HG03175 (cell line): ENCODE measurements around the gene ZPR1.
"Not testable (repeated sequence)": the region's sequence is repeated elsewhere in the genome, so short reads cannot be mapped to it uniquely, and the experiment has no call there.

Experiments used
- ATAC-seq: cut with Tn5 transposase; IDR thresholded peaks from one replicate; pipeline ENCODE4 v1.9.1; 2021; ENCODE audit warnings: mild to moderate bottlenecking, moderate library complexity; ENCODE audit not compliant: unreplicated experiment

The ZPR1 gene, protein sequence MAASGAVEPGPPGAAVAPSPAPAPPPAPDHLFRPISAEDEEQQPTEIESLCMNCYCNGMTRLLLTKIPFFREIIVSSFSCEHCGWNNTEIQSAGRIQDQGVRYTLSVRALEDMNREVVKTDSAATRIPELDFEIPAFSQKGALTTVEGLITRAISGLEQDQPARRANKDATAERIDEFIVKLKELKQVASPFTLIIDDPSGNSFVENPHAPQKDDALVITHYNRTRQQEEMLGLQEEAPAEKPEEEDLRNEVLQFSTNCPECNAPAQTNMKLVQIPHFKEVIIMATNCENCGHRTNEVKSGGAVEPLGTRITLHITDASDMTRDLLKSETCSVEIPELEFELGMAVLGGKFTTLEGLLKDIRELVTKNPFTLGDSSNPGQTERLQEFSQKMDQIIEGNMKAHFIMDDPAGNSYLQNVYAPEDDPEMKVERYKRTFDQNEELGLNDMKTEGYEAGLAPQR

DNA sequence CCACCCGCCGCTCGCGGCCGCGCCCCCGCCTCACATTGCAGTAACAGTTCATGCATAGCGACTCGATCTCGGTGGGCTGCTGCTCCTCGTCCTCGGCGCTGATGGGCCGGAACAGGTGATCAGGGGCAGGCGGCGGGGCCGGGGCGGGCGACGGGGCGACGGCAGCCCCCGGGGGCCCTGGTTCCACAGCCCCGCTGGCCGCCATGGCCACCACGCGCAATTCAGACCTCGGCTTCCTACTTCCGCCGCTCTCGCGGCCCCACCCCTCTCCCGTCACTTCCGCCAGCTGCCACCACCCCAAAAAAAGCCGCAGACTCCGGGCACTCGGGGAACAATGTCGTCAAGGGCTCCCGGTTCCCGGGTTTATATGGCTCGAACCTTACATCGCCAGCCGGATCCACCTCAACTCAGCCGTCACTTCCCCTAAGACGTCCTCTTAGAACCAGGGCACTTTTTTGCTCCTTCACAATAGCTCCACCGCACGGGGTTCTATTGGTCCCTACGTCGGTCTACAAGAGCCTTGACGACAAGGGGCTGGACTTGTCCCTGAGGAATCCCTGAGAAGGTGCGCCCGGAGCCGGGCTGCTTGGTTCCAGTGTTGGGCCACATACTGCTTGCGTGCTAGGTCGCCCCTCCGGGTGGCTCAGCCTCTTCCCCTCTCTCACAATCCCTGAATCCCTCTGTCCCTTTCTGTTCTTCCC is at the start of gene ZPR1:
Gene ZPR1 (minus strand): TSS at position 238 of the 701 bp plus-strand sequence. CDS start 33 bp downstream, at position 205.
- peak; percentile 89 for ATAC-seq

DNA sequence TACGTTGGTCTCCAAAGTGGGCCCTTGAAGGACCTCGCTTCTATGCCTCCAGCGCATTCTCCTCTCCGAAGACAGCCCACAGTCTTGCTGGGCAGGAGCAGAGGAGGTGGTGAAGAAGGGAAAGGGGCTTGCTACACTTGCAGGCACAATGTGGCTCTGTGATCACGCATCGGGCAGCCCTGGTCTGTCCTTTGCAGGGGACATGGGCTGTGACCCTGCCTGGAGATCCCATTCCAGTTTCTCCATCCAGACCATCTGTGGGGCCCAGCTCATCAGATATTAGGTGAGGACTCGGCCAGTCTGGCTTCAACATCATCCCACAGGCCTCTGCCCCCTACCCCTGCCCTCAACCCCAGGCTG is 48.8 kb upstream of the ZPR1 start:
- no peak for ATAC-seq

DNA sequence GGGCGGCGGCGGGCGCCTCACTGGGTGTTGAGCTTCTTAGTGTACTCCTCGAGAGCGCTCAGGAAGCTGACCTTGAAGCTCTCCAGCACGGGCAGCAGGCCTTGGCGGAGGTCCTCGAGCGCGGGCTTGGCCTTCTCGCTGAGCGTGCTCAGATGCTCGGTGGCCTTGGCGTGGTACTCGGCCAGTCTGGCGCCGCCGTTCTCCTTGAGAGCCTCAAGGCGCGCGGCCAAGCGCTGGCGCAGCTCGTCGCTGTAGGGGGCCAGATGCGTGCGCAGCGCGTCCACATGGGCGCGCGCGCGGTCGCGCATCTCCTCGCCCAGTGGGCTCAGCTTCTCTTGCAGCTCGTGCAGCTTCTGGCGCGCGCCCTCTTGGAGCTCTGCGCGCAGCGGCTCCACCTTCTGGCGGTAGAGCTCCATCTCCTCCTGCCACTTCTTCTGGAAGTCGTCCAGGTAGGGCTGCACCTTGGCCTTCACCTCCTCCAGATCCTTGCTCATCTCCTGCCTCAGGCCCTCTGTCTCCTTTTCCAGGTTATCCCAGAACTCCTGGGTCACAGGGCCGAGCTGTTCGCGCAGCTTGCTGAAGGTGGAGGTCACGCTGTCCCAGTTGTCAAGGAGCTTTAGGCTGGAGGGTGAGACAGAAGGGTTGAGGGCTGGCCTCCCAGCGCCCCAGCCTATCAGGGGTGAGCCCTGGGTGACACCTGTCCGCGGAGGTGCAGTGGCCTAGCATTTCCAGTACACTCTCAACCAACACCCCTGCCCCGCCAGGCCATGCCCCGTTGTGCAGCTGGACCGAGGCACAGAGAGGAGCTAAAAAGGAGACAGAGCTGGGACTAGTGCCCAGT is 48.2 kb upstream of the ZPR1 start:
- ATAC-seq, result peak; percentile 87

DNA sequence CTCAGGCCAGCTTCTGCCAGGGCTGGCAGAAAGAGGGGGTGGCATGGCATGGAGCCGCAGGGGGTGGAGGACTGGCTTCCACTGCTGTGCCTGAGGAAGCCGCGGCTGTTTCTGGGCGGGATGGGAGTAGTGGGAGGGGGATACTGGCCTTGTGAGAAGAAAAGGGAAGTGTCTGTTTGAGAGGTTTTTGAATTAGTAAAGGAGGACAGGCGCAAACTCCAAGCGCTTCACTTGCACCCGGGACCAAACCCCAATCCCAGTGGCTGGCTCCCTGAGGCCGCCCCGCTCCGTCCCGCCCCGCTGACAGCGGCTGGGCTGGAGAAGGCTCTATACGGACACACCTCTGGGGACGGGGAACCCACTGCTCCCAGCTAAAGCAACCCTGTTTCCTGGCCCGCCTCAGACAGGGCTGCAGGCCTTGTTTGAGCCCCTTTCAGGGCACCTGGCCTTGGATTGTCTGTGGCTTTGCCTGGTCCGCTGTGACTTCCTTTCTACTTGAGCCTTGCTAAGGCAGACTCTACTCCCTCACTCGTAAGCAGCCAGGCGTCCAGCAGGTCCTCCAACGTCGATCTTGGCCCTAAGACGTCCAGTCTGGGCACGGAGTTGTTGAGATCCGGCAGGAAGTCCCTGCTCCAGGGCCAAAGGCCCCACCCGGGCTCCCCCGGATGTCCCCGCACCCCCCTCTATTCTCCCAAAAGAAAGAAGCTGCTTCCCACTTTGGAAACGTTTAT is 47.4 kb upstream of the ZPR1 start:
- ATAC-seq, result peak; percentile 3

DNA sequence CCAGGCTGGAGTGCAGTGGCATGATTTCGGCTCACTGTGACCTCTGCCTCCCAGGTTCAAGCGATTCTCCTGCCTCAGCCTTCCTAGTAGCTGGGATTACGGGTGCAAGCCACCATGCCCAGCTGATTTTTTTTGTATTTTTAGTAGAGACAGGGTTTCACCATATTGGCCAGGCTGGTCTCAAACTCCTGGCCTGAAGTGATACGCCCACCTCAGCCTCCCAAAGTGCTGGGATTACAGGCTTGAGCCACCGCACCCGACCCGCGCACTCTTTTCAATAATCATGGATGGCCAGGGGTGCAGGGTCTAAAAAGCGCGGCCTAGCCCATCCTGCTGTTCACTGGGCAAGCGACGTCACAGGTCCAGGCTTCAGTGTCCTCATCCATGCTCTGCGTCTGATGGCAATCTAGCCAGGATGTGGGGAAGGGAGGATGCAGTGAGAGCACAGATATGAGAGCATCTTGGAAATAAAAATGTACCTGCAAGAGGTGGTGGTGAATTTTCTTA is 46.8 kb upstream of the ZPR1 start:
- ATAC-seq, result not testable (repeated sequence)

DNA sequence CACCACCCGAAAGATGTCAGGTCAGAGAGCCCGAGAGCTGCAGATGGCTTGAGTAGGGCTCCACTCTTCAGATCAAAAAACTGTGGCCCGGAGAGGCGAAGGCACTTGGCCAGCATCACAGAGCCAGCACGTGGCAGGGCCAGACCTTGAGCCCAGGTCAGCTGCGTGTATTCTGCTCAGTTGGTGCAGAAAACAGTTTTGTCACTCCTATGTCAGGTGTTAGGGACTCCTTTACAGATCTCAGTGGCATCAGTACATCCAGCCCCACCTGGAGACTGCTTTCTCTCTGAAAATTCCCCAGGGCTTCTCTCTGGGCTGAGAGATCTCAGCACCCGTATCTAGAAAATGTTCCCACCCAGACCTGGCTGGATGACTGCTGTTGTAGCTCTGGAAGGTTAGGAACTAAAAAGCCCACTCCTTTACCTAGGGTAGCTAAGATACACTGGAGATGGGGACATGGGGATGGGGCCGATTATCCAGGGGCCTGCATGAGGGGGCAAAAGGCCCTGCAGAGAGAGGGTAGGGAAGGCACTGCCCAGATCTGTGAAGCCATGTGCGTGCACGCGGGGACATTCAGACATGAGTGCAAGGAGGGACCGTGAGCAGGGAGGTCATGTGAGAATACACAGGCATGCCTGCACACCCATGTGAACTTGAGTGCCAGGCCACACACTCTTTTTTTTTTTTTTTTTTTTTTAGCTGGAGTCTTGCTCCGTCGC is 46.2 kb upstream of the ZPR1 start:
- no peak for ATAC-seq

DNA sequence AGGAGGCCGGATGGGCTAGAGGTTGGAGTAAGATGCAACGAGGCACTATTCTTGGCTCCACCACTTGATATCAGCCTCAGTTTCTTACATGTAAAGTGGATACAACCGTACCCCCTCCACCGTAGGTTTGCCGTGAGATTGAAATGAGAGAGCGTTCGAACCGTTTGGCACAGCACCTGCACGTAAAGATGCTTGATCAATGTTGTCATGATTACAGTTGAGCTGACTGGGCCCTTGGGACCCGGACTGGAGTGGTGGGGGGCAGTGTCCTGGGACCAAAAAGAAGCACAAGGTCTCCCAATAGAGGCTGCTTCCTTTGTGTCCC is 45.6 kb upstream of the ZPR1 start:
- ATAC-seq, result no peak

DNA sequence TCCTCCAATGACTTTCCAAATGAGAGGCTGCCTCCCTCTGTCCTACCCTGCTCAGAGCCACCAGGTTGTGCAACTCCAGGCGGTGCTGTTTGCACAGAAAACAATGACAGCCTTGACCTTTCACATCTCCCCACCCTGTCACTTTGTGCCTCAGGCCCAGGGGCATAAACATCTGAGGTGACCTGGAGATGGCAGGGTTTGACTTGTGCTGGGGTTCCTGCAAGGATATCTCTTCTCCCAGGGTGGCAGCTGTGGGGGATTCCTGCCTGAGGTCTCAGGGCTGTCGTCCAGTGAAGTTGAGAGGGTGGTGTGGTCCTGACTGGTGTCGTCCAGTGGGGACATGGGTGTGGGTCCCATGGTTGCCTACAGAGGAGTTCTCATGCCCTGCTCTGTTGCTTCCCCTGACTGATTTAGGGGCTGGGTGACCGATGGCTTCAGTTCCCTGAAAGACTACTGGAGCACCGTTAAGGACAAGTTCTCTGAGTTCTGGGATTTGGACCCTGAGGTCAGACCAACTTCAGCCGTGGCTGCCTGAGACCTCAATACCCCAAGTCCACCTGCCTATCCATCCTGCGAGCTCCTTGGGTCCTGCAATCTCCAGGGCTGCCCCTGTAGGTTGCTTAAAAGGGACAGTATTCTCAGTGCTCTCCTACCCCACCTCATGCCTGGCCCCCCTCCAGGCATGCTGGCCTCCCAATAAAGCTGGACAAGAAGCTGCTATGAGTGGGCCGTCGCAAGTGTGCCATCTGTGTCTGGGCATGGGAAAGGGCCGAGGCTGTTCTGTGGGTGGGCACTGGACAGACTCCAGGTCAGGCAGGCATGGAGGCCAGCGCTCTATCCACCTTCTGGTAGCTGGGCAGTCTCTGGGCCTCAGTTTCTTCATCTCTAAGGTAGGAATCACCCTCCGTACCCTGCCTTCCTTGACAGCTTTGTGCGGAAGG is 44.8 kb upstream of the ZPR1 start:
- ATAC-seq, result no peak

DNA sequence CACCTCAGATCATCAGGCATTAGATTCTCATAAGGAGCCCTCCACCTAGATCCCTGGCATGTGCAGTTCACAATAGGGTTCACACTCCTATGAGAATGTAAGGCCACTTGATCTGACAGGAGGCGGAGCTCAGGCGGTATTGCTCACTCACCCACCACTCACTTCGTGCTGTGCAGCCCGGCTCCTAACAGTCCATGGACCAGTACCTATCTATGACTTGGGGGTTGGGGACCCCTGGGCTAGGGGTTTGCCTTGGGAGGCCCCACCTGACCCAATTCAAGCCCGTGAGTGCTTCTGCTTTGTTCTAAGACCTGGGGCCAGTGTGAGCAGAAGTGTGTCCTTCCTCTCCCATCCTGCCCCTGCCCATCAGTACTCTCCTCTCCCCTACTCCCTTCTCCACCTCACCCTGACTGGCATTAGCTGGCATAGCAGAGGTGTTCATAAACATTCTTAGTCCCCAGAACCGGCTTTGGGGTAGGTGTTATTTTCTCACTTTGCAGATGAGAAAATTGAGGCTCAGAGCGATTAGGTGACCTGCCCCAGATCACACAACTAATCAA is 44.0 kb upstream of the ZPR1 start:
- no peak for ATAC-seq

DNA sequence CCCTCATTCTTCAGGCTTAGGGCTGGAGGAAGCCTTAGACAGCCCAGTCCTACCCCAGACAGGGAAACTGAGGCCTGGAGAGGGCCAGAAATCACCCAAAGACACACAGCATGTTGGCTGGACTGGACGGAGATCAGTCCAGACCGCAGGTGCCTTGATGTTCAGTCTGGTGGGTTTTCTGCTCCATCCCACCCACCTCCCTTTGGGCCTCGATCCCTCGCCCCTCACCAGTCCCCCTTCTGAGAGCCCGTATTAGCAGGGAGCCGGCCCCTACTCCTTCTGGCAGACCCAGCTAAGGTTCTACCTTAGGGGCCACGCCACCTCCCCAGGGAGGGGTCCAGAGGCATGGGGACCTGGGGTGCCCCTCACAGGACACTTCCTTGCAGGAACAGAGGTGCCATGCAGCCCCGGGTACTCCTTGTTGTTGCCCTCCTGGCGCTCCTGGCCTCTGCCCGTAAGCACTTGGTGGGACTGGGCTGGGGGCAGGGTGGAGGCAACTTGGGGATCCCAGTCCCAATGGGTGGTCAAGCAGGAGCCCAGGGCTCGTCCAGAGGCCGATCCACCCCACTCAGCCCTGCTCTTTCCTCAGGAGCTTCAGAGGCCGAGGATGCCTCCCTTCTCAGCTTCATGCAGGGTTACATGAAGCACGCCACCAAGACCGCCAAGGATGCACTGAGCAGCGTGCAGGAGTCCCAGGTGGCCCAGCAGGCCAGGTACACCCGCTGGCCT is 42.5 kb upstream of the ZPR1 start:
- ATAC-seq, result no peak

DNA sequence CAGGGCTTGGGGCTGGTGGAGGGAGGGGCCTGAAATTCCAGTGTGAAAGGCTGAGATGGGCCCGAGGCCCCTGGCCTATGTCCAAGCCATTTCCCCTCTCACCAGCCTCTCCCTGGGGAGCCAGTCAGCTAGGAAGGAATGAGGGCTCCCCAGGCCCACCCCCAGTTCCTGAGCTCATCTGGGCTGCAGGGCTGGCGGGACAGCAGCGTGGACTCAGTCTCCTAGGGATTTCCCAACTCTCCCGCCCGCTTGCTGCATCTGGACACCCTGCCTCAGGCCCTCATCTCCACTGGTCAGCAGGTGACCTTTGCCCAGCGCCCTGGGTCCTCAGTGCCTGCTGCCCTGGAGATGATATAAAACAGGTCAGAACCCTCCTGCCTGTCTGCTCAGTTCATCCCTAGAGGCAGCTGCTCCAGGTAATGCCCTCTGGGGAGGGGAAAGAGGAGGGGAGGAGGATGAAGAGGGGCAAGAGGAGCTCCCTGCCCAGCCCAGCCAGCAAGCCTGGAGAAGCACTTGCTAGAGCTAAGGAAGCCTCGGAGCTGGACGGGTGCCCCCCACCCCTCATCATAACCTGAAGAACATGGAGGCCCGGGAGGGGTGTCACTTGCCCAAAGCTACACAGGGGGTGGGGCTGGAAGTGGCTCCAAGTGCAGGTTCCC is 41.8 kb upstream of the ZPR1 start, which contains the start of gene APOC3:
Gene APOC3 (plus strand): TSS at position 383 of the 659 bp plus-strand sequence. CDS start 676 bp downstream, outside the sequence.
- ATAC-seq, result no peak

DNA sequence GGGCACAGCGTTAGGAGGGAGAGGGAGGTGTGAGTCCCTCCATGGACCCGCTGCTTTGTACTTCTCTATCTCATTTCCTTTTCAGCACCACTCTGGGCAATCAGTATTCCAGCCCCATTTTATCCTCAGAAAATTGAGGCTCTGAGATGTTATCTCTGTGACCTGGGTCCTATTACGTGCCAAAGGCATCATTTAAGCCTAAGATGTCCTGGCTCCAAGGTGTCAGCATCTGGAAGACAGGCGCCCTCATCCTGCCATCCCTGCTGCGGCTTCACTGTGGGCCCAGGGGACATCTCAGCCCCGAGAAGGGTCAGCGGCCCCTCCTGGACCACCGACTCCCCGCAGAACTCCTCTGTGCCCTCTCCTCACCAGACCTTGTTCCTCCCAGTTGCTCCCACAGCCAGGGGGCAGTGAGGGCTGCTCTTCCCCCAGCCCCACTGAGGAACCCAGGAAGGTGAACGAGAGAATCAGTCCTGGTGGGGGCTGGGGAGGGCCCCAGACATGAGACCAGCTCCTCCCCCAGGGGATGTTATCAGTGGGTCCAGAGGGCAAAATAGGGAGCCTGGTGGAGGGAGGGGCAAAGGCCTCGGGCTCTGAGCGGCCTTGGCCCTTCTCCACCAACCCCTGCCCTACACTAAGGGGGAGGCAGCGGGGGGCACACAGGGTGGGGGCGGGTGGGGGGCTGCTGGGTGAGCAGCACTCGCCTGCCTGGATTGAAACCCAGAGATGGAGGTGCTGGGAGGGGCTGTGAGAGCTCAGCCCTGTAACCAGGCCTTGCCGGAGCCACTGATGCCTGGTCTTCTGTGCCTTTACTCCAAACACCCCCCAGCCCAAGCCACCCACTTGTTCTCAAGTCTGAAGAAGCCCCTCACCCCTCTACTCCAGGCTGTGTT is 41.1 kb upstream of the ZPR1 start:
- ATAC-seq, result no peak

DNA sequence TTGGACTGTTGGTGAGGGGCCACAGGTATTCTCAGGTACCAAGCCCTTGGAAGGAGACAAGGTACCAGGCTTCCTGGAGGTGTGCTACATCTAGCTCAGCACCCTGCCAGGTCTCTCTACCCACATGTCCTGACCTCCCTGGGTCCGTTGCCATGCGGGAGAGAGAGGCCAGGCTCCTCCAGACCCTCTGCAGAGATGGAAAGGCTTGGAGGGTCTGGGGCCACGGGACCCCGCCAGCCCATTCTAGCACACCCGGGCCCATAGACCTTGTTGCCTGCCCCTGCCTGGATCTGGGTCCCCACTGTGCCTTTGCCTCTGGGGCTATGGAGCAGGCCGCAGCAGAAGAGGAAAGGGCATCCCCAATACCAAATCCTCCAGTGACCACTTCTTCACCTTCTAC is 39.6 kb upstream of the ZPR1 start:
- ATAC-seq, result no peak

DNA sequence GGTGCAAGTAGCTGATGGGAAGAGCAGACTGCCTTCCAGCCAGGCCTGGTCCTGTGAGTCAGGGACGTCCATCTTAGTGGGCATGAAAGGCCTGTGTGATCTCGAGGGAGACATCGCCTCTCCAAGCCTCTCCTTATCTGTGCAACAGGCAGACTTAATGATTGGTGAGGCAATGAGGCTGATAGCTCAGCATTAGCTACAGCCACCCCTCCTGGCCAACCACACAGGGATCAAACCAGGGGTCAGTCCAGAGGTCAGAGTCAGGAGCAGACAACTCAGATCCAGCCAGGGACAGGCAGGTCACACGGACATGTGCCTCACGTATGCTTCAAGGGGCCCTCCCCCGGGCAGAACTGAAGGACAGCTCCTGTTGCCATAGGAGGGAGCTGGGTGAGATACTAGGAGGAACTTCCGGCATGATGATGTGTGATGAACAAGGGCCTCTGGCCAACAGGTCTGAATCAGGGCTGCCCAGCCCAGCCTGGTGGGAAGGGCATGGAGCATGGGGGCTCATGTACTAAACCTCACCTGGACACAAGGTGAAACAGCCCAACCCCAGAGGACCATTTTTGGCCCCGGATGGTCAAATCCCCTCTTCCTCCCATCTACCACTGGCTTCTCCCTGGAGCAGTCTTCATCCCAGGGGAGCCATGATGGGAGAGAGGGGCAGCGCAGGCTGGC is 39.1 kb upstream of the ZPR1 start:
- ATAC-seq, result no peak

DNA sequence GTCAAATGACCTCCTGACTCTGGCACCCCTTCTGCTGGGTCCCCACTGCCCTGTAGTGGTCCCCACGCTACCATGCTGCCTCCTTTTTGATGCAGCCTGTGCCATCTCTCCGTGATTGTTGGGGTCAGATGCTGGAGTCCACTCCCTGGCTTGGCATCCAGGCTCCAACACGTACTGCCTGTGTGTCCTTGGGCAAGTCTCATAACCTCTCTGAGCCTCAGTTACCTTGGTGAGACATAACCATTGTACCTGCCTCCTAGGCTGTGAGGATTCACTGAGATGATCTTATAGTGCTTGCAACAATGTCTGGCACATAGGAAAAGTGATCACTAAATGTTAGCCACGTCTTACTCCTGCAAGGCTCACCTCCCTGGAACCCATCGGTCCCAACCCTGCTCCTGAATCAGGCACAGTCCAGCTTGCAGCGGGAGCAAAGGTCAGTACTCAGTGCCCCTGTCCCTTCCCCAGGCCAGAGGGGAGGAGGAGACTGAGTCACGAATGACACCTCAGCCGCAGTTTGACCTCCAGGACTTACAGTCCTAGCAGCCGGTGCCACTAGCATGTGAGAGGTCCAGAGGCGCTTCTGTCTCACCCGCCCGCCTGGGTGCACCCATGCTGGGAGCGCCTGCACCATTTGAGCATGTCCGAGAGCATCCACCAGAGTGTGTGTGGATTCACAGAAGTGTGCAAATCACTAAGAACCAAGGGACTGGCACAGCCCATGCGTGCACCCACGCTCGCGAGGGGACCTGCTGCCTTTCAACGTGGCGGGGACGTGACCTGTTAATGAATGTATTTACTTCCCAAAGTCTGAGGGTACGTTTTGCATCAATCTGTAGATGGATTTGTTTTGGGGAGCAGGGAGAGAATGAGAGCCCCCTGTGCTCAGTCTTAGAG is 38.3 kb upstream of the ZPR1 start:
- ATAC-seq, result no peak
